ENCODE results near the gene DSCAML1.

- no peak for TF ChIP-seq CTCF (IDR thresholded peaks at IDR 0.05)
- no peak for TF ChIP-seq POLR2A (IDR thresholded peaks at IDR 0.05)
Observed at GRCh38 chr11:117589063-117589462, 208.0 kb downstream of the DSCAML1 start.

Data from testis (tissue), 2 donors.